H7 (cell line): ENCODE data around the gene ZNF43. TPM values are rescaled to one million over a fixed set of nuclear protein-coding genes. Genes with fewer than 3 reads are reported as not detected.
"Not testable (repeated sequence)": the region's sequence is repeated elsewhere in the genome, so short reads cannot be mapped to it uniquely, and the experiment has no call there.

Source experiments
- DNase-seq: peaks from one replicate; pipeline ENCODE4 v3.0.0; 2012
- H3K27me3 ChIP-seq: 2 replicates; pipeline ENCODE4 v1.6.0; 2011; ENCODE audit warnings: mild to moderate bottlenecking, low read length; ENCODE audit not compliant: control insufficient read depth, insufficient read depth
- H3K36me3 ChIP-seq: replicated peaks from 2 replicates; pipeline ENCODE4 v1.5.1; 2011; ENCODE audit warnings: low read length; ENCODE audit not compliant: control insufficient read depth, insufficient read depth
- H3K4me3 ChIP-seq: 2 replicates; pipeline ENCODE4 v1.5.1; 2011; ENCODE audit warnings: low read depth, mild to moderate bottlenecking, control low read depth, low read length, moderate library complexity; ENCODE audit not compliant: insufficient read depth
- total RNA-seq: library from RNA; depleted of rRNA; stranded (reverse); fragments of >200 nt; shearing (Covaris generic); gene quantifications from 2 replicates; pipeline ENCODE4 v1.2.3, GENCODE V29; 2014; rRNA removed

Gene ZNF43
- total RNA-seq, result 20.1 and 37.3 TPM in 2 replicates

GRCh38 chr19:21835810-21836444, at the start of gene ZNF43:
TSS of gene ZNF43 (minus strand) at chr19:21836182. CDS start at chr19:21836038, 144 bp downstream.
- H3K36me3 ChIP-seq, result peaks cover 14% of the 10 kb centered on the region
- no peaks in the 10 kb centered on the region for H3K27me3 ChIP-seq
- DNase-seq, result peak; percentile 83
- H3K4me3 ChIP-seq, result peak within 1 kb of the TSS; percentile 58

DNA sequence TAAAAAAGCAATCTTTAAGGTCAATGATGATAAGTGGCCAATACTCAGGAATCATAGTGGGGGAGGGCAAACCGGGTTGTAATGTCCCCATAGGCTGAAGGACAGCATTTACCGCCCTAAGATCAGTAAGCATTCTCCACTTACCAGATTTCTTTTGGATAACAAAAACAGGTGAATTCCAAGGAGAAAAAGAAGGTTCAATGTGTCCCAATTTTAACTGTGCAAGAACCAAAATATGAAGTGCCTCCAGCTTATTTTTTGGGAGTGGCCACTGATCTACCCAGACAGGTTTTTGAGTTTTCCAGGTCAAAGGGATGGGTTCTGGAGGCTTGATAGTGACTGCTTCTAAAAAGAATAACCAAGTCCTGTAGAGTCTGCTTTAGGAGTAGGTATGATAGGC, 49.5 kb upstream of the ZNF43 start:
- not testable (repeated sequence) for H3K36me3 ChIP-seq, H3K4me3 ChIP-seq, H3K27me3 ChIP-seq, DNase-seq

- DNase-seq, H3K36me3 ChIP-seq, H3K4me3 ChIP-seq, H3K27me3 ChIP-seq: not testable (repeated sequence)
These were observed 48.8 kb upstream of the ZNF43 start for GRCh38 chr19:21884786-21885185.

GRCh38 chr19:21883516-21883915, 47.5 kb upstream of the ZNF43 start:
- no peaks in the 10 kb centered on the region for H3K27me3 ChIP-seq
- H3K4me3 ChIP-seq, result no peak overlapping the region
- H3K36me3 ChIP-seq, result no peaks in the 10 kb centered on the region
- no peak for DNase-seq

- H3K4me3 ChIP-seq, DNase-seq, H3K36me3 ChIP-seq, H3K27me3 ChIP-seq: not testable (repeated sequence)
These were observed 44.8 kb upstream of the ZNF43 start for GRCh38 chr19:21880761-21881160.

DNA sequence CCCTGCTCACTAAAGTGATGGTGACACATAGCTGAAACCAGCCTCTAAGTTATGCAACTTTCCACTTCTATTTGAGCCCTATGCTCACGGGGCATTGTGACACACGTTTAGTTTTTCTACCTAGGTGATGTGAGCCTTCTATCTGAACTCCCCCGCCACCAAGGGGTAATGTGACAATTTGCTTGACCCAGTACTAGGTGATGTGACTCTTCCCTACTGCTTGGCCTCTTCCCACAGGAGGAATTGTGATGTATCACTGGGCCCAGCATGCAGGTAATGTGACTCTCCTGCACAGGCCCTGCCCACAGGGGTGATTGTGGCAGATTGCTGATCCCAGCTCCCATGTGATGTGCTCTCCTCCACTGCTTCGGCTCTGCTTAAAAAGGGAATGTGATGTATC, 42.7 kb upstream of the ZNF43 start:
- Histone ChIP-seq H3K27me3 (no peaks in the 10 kb centered on the region), H3K4me3 (no peak overlapping the region), H3K36me3 (no peaks in the 10 kb centered on the region)
- DNase-seq, result no peak

DNA sequence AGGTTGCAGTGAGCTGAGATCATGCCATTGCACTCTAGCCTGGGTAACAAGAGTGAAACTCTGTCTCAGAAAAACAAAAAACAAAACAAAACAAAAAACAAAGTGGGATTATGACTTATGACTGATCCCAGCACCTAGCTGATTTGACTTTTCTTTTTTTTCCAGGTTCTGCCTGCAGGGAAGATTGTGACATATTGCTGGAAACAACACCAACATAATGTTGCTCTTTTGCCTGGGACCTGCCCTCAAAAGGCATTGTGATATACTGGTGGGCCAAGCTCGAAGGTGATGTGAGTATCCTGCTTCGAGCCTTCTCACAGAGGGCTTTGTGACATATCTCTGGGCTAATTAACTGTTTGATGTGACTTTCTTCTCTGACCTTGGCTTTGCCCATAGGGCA, 42.0 kb upstream of the ZNF43 start:
- Histone ChIP-seq H3K27me3 (no peaks in the 10 kb centered on the region), H3K36me3 (no peaks in the 10 kb centered on the region), H3K4me3 (no peak overlapping the region)
- DNase-seq, result no peak

GRCh38 chr19:21876608-21877007, 40.6 kb upstream of the ZNF43 start:
- H3K27me3 ChIP-seq, DNase-seq, H3K36me3 ChIP-seq, H3K4me3 ChIP-seq: not testable (repeated sequence)

GRCh38 chr19:21856773-21857514, 21.0 kb upstream of the ZNF43 start:
- H3K27me3 ChIP-seq, result no peaks in the 10 kb centered on the region
- H3K36me3 ChIP-seq, result no peaks in the 10 kb centered on the region
- no peak overlapping the region for H3K4me3 ChIP-seq
- DNase-seq, result no peak

DNA sequence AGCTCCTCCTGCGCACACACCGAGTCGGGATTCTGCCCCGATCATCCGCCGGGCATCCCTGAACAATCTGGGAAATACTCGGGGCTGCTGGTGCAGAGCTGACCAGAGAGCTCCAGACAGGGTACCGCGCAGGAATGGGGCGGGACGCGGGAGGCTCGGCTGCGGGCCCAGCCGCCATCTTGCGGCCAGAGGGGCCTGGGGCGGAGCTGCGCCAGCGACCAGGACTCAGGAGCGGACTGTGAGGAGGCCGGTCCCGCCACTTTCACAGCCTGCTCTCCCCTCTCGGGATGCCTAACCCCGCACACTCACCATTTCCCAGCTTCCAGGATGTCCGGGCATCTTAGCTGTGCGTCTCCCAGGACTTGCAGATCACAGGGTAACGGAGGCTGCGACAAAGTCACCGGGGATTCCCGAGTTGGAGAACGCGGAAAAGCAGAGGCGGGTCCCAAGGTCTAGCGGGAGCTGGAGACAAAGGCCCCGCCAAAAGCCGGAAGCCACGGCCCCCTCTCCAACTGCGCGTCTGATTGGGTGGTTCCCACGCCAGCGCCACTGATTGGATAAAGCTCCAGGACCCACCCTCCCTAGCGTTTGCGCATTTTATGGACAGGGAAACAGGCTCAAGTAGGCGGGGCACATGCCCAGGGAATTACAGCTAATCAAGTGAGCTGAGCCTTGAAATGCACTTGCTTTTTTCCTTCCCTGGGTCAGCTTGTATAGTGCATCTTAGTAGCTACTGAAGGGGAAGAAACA, 15.8 kb upstream of the ZNF43 start:
- DNase-seq, result peak; percentile 95
- peaks cover 18% of the 10 kb centered on the region for H3K36me3 ChIP-seq

GRCh38 chr19:21850656-21851255, 14.8 kb upstream of the ZNF43 start:
- DNase-seq, result no peak
- no peaks in the 10 kb centered on the region for H3K27me3 ChIP-seq
- H3K36me3 ChIP-seq, result peaks cover 24% of the 10 kb centered on the region
- H3K4me3 ChIP-seq, result peak overlapping the region; percentile 85

More for the DNA sequence above, 15.8 kb upstream of the ZNF43 start:
- no peaks in the 10 kb centered on the region for H3K27me3 ChIP-seq
- peak overlapping the region; percentile 85 for H3K4me3 ChIP-seq

DNA sequence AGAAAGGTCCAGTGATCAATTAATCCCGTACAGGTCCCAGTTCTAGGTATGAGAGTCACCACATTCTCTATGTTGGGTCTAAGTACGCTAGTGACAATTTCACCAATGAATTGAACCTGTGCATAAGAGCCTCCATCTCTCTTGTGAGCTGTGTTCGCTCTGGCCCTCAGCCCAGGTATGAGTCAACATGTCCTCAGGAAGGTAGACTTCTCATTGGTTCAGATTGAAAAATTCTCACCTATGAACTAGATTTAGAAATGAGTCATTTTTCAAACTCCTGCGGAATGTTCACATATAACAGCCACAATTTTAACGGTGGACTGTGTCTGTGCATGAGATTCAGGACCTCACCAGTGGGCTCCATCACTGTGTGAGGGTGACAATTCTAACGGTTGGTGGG, 12.7 kb upstream of the ZNF43 start:
- DNase-seq, result no peak
- Histone ChIP-seq H3K27me3 (no peaks in the 10 kb centered on the region), H3K36me3 (peaks cover 33% of the 10 kb centered on the region), H3K4me3 (no peak overlapping the region)

GRCh38 chr19:21843081-21843480, 7.1 kb upstream of the ZNF43 start:
- Histone ChIP-seq H3K4me3 (no peak overlapping the region), H3K27me3 (no peaks in the 10 kb centered on the region), H3K36me3 (peaks cover 52% of the 10 kb centered on the region)
- DNase-seq, result no peak

DNA sequence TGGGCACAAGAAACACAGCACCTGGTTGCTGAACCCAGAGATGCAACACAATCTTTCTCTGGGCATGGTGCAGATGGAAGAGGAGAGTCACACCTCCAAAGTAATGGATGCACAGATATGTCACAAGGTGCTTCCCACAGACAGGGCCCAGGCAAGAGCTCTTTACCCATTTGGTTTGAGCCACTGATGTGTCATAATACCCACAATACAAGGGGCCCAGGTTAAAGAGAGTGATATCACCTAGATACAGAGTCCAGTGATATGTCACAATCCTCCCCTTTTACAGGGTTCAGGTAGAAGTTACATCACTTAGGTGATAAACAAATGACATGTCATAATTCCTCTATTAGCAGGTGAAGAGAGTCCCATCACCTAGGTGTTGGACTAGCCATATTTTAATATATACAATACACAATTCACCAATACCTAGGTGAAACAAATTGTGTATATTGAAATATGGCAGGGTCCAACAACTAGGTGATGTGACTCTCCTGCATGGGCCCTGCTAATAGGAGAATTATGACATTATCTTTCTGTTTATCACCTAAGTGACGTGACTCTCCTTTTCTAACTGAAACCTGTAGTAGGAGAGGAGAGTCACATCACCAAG, 5.6 kb upstream of the ZNF43 start:
- no peak for DNase-seq
- Histone ChIP-seq H3K36me3 (peaks cover 49% of the 10 kb centered on the region), H3K27me3 (no peaks in the 10 kb centered on the region), H3K4me3 (no peak overlapping the region)
